ENCODE measurements around the gene SLC6A9.
A peak's percentile ranks its signal among the peaks of the same experiment; 100 is the strongest.

The SLC6A9 gene

DNA sequence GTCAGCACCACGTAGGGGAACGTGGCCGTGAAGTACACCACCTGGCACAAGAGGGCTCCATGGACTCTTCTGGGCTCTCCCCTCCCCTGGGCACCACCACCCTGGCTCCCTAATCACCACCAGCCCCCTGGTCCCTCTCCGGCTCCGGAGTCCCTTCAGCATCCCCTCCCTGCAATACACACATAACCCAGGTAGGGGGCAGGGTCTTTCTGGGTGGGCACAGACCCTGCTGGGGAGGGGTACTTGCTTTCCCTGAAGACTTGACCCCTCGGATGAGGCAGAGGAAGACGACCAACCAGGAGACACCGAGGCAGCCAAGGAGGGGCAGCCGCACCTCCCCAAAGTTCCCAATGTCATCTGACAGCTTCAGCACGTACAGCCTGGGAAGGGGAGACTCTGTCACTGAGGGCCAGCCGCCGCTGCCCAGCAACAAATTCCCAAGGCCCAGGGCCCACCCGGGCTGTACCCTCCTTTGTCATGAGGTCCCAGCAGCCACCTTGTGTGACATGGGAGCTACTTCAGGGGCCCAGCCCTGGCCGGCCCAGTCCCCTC, 28.6 kb downstream of the SLC6A9 start:
- no peak overlapping the region for H3K4me3 Mint-ChIP-seq
- peaks cover 6% of the 10 kb centered on the region for H3K4me1 Mint-ChIP-seq
- DNase-seq, result no peak

DNA sequence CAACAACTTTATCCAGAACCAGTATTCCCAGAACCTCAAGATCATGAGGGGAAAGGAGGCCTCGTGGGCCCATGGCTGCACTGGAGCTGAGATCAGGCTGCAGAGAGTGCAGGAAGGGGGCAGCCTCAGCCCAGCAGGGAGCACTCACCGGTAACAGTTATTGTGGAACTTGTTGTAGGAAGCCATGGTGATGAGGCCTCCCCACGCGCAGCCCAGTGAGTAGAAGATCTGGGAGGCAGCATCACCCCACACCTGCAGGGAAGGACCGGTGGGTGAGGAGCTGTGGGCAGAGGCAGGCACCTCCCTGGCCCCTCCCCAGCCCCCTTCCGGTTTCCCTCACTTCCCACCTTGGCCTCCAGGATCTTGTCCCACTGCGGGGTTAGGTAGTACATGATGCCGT, 29.1 kb downstream of the SLC6A9 start:
- Mint-ChIP-seq H3K27ac (no peak overlapping the region), H3K9me3 (no peaks in the 10 kb centered on the region), H3K27me3 (no peaks in the 10 kb centered on the region), H3K4me3 (no peak overlapping the region), H3K4me1 (peaks cover 4% of the 10 kb centered on the region)
- no peak for ATAC-seq
- no peak for DNase-seq

More for the DNA sequence above, 28.6 kb downstream of the SLC6A9 start:
- no peaks in the 10 kb centered on the region for H3K9me3 Mint-ChIP-seq
- no peaks in the 10 kb centered on the region for H3K27me3 Mint-ChIP-seq
- no peak overlapping the region for H3K27ac Mint-ChIP-seq
- ATAC-seq, result no peak

DNA sequence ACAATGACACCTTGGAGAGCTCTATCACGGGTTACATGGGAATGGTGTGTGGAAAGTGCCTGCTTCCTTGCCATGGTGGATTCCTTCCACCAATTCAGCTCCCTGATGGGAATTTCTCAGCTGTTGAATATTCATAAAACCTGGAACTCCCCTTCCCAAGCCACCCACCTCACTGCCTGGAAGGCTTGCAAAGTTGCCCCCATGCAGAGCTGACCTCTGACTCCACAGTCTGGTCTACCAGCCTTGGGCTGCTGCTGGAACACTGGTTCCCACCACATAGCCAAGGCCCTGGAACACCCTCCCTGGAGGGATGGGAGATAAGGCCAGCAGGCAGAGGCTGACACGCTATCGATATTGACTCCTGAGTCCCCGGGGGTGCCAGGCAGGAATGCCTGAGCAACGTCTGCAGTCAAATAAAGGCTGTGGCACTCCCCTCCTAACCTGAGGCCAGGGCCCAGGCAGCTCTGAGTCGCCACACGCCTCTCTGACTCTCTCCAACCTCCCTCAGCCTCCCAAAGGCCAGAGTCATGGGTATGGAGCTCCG, 31.1 kb downstream of the SLC6A9 start:
- Mint-ChIP-seq H3K27me3 (no peaks in the 10 kb centered on the region), H3K27ac (peak overlapping the region in 1 of 2 donors; percentile 76), H3K9me3 (no peaks in the 10 kb centered on the region), H3K4me3 (no peak overlapping the region), H3K4me1 (no peaks in the 10 kb centered on the region)
- ATAC-seq (no peak), DNase-seq (no peak)

DNA sequence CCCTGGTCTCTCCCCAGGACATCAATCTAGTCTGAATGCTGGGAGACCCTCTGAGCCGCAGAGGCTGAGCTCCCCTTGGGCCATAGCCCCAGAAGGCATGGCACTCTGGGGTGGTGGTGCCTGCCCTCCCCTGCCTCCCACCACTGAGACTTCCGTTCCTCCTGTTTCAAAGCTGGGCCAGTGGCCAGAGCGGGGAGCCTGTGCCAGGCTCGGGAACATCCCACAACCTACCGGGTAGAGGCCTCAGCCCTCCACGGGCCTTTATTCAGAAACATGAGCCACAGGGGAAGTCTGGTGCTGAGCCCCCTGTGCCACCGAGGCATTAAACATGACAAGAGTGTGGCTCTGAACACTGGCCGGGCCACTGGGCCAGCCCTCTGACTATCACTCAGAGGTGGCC, 31.8 kb downstream of the SLC6A9 start:
- Mint-ChIP-seq H3K27ac (peak overlapping the region in 1 of 2 donors; percentile 27), H3K9me3 (no peaks in the 10 kb centered on the region), H3K4me1 (peaks cover 5% of the 10 kb centered on the region), H3K4me3 (no peak overlapping the region), H3K27me3 (no peaks in the 10 kb centered on the region)
- ATAC-seq (no peak), DNase-seq (no peak)

DNA sequence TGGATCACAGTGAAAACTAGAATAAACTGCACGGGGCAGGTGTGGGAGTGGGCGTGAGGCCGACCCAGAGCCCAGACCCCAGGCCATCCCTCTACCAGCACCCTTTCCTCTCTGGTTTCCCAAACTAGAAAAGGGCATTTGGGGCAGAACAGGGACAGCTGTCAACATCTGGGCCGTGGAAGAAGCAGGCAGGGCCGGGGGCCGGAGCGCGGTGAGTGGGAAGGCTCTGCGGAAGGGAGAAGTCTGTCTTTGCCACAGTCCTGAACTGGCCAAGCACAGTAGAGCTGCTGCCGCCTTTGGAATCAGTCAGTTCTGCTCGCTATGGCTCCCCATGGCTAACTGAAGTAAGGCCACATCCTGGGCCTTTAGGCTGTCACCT, 33.3 kb downstream of the SLC6A9 start:
- H3K4me1 Mint-ChIP-seq, result peaks cover 7% of the 10 kb centered on the region
- no peak for ATAC-seq
- H3K4me3 Mint-ChIP-seq, result no peak overlapping the region
- H3K27me3 Mint-ChIP-seq, result no peaks in the 10 kb centered on the region
- DNase-seq, result no peak
- H3K9me3 Mint-ChIP-seq, result no peaks in the 10 kb centered on the region
- no peak overlapping the region for H3K27ac Mint-ChIP-seq

DNA sequence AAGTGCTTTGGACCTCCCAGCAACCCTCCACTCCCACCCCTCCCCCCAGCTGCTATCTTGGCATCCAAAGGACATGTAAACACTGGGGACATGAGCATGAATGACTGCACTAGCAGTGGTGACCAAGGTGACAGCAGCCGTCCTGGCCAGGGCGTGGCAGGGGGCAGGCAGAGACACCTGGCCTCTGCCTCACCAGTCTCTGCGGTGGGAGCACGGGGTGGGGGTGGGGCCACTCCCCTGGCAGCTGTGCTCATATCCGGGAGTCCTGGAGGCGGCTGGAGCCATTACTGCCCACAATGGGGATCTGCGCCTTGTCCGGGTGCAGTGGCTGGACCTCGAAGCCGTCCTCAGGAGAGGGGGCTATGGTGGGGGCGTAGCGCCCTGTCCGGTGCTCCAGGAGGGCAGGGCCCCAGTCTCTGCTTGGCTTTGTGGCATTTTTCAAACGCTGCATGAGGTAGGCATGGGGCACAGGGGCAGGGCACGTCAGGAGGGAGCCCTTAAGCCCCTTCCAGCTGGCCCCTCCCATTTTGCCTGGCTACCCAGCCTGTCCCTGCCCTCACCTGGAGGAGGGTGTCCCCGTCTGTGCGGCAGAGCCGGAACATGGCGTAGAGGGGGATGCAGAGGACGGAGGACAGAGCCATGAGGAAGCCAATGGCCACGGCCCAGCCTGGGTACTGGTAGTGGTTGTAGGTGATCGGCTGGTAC, 33.8 kb downstream of the SLC6A9 start:
- H3K9me3 Mint-ChIP-seq, result no peaks in the 10 kb centered on the region
- no peak overlapping the region for H3K27ac Mint-ChIP-seq
- no peak for DNase-seq
- peaks cover 10% of the 10 kb centered on the region for H3K4me1 Mint-ChIP-seq
- no peak overlapping the region for H3K4me3 Mint-ChIP-seq
- no peak for ATAC-seq
- no peaks in the 10 kb centered on the region for H3K27me3 Mint-ChIP-seq

DNA sequence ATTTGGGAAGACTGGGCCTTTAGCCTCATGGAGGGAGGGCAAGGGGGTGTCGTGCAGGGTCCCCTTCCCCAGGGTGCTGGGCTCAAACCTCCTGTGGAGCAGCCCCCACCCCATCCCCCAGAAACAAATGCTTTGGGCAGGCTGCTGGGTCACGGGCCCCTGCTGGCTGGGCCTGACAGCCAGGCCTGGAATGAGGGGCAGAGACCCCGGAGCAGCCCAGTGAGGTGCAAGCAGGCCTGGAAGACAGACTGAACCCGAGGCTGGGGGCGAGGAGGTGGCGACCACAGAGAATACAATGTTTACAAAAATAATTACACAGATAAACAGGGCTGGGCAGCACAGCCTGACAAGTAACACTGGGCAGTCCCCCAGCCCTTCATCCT, 34.5 kb downstream of the SLC6A9 start:
- Mint-ChIP-seq H3K4me3 (no peak overlapping the region), H3K9me3 (no peaks in the 10 kb centered on the region), H3K27me3 (no peaks in the 10 kb centered on the region), H3K4me1 (peaks cover 17% of the 10 kb centered on the region), H3K27ac (no peak overlapping the region)
- ATAC-seq (no peak), DNase-seq (no peak)

DNA sequence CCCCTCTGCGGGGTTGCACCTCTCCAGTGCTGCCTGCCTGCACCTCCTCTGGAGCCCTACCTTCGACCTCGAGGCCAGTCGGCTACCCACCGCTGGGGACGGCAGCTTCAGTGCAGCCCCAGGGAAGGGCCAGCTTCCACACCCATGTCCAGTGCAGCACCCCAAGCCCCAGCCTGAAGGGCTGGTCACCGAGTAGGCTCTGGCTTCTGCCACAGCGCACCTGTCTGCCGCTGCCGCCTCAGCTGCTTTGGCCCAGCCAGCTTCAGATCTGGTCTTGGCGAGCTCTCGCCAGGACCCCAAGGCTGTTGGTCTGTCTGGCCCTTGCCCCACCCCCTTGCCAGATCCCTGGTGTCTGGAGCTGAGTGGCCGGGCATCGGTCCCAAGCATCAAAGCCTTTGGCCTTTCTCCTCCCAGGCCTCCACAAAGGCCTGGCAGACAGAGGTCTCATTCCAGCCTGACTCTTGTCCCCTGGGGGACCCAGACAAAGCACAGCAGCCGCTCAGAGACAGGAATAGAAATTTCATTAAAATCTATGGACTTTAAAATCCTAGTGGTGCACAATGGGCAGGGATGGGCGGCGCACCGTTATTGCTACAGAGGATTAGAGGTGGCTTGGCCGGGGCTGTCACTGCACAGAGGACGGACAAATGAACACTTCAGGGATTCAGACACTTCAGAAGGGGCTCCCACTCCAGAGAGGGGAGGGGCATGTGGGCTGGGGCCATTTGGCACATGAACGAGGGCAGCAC, 35.1 kb downstream of the SLC6A9 start:
- H3K27me3 Mint-ChIP-seq, result no peaks in the 10 kb centered on the region
- DNase-seq (no peak), ATAC-seq (no peak)
- no peaks in the 10 kb centered on the region for H3K9me3 Mint-ChIP-seq
- no peak overlapping the region for H3K4me3 Mint-ChIP-seq
- H3K4me1 Mint-ChIP-seq, result peaks cover 23% of the 10 kb centered on the region
- H3K27ac Mint-ChIP-seq, result peak overlapping the region in 1 of 2 donors; percentile 7

DNA sequence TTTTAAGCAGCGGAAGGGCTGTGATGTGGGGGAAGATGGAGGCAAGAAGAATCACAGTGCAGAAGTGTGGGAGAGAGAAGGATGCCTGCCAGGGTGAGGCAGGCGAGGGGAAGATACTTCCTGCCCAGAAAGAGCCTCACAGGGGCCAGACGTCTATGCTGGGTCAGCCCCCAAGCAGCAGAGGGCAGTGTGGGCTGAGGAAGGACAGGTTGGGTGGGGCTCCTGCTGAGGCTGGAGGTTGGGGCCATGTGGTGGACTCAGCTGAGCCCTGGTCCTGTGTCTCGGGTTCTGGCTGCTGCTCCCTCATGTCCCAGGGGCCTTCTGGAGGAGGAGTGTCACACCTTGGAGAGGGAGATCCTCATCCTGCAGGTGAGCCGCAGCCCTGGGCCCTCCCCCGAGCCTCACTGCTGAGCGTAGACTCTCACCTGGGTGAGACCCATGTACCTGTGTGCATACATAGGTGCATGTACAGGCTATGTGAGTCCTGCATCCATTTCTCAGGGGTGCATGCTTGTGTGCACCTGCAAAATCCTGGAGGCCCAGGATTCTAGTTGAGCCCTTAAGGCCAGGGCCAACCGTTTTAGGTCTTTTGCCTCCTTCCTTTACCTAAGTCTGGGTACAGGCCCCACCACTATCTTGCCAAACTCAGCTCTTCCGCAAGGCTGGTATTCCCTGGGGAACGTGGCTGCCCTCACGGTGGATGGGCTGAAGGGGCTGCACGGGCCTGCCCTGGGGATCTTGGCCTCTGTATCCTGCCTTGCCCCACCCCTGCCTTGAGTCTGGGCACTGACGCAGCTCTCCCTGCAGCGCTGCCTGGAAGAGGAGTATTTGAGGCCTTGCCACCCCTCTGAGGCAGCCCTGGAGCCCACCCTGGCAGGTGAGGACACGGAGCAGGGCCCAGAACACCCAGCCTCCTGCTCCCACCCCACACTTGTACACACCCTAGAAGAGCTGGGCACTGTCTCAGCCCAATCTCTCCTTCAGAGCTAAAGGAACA, 36.2 kb downstream of the SLC6A9 start:
- ATAC-seq, result peak; percentile 49
- Mint-ChIP-seq H3K4me1 (peaks cover 28% of the 10 kb centered on the region), H3K27ac (peak overlapping the region in 1 of 2 donors; percentile 45), H3K27me3 (no peaks in the 10 kb centered on the region), H3K4me3 (no peak overlapping the region), H3K9me3 (no peaks in the 10 kb centered on the region)
- peak; percentile 33 to 35 for DNase-seq

DNA sequence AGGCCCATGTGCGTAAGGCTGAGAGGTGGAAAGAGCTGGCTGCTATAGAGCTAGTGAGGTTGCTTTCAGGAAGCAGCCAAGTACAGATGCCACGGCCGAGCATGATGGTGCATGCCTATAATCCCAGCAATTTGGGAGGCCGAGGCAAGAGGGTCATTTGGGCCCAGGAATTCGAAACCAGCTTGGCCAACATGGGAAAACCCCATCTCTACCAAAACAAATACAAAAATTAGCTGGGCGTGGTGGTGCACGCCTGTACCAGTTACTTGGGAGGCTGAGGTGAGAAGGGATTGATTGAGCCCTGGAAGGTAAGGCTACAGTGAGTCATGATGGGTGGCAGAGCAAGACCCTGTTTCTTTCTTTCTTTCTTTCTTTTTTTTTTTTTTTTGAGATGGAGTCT, 37.2 kb downstream of the SLC6A9 start:
- peaks cover 28% of the 10 kb centered on the region for H3K4me1 Mint-ChIP-seq
- H3K27me3 Mint-ChIP-seq, result no peaks in the 10 kb centered on the region
- no peak overlapping the region for H3K4me3 Mint-ChIP-seq
- H3K9me3 Mint-ChIP-seq, result no peaks in the 10 kb centered on the region
- H3K27ac Mint-ChIP-seq, result peak overlapping the region in 1 of 2 donors; percentile 49
- ATAC-seq (no peak), DNase-seq (no peak)

DNA sequence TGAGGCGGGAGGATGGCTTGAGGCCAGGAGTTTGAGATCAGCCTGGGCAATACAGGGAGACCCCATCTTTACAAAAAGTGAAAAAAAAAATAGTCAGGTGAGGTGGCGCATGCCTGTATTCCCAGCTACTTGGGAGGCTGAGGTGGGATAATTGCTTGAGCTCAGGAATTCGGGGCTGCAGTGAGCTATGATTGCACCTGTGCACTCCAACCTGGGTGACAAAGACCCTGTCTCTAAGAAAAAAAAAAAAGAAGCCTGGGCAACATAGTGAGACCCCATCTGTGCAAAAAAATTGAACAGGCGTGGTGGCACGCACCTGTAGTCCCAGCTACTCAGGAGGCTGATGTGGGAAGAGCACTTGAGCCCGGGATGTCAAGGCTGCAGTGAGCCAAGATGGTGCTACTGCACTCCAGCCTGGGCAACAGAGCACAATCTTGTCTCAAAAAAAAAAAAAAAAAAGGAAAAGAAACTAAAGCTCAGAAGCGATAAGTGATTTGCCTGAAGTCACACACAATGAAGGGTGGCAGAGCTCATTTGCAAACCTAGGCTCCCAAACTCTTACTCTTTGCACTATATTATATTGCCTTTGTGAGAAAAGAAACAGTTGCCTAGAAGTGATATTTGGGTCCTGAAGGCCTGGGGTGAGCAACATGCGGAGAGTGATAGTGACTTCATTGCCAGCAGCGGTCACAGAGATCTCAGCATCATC, 37.9 kb downstream of the SLC6A9 start:
- Mint-ChIP-seq H3K4me3 (no peak overlapping the region), H3K27me3 (no peaks in the 10 kb centered on the region), H3K9me3 (no peaks in the 10 kb centered on the region), H3K4me1 (peaks cover 28% of the 10 kb centered on the region), H3K27ac (no peak overlapping the region)
- ATAC-seq, result no peak
- no peak for DNase-seq

DNA sequence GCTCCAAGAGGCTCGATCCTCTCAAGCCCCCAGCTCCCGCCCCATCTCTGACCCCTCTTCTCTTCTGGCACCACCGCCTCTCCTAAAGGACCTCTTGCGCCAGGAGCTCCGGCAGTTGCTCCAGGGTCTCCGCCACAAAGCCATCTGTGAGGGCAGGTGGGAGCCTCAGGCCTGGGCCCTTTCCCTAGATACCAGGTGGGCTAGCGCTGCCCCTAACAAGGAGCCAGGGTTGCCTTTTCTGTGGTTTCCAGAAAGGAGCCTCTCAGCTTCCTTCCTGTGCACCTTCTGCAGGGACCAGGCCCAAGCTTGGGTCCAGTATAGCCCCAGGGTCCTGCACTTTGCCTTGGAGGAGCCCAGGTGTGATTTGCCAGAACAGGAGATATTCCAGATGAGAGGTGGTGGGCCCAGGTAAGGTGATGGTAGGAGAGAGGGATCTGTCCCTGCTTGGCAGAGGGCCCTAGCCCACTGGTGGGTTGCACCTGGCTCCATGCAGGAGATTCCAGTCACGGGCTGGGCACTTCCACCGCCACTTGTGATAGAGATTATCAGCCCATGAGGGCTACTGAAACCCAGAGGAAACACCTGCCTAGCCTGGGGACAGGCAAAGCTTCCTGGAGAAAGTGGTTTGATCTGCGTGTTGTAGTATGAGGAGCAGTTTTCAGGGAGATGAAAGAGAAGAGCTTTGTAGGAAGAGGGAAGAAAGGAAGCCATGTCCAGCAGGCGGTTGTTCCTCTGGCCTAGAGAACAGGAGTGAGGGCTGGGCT, 38.8 kb downstream of the SLC6A9 start:
- Mint-ChIP-seq H3K27me3 (no peaks in the 10 kb centered on the region), H3K4me3 (peak overlapping the region; percentile 93 to 97), H3K27ac (peak overlapping the region in 1 of 2 donors; percentile 27), H3K4me1 (peaks cover 28% of the 10 kb centered on the region), H3K9me3 (no peaks in the 10 kb centered on the region)
- ATAC-seq (no peak), DNase-seq (no peak)

DNA sequence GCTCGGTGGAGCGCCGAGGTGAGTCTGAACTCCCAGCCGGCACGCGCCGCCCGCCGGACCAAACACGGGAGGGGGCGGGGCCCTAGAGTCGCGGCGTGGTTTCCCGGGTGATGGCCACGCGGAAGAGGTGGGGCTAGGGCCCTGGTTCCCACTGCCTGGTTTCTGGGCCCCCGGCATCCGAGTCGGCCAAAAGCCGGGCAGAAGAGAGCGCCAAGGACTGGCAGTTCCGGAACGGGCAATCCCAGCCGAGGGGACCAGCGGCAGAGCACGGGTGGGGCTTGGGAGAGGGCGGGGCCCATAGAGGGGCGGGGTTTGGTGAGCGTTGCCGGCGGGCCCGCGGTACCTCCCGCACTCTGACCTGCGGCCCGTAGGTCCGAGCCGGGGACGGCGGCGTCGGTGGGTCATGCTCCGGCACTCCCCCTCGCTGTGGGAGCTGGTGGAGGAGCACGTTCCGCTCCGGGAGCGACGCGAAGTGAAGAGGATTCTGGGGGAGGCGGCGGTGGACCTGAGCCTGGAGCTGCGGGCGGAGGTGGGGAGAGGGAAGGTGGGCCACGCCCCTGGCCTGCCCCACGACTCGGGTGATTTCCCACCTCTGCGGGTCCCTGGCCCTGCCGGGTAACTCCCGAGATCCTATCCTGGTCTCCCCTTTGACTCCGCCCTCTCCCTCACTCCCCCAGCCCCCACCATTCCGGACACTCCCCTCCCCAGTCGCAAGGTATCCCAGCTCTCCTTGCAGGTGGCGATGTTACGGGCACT, 39.6 kb downstream of the SLC6A9 start, which contains the start of gene CCDC24:
CCDC24 (plus strand) TSS at position 124 of the 756 bp plus-strand sequence; CDS start at position 404, 280 bp downstream.
- ATAC-seq (peak; percentile 81), DNase-seq (peak; percentile 66 to 77)
- peaks cover 28% of the 10 kb centered on the region for H3K4me1 Mint-ChIP-seq
- peak within 1 kb of the TSS; percentile 27 to 95 for H3K27ac Mint-ChIP-seq
- no peaks in the 10 kb centered on the region for H3K27me3 Mint-ChIP-seq
- H3K4me3 Mint-ChIP-seq, result peak within 1 kb of the TSS; percentile 93 to 97
- no peaks in the 10 kb centered on the region for H3K9me3 Mint-ChIP-seq
